T-helper 17 cell (primary cell): Measurements from ENCODE around the gene SLC6A3. TPM values are rescaled to one million over a fixed set of nuclear protein-coding genes. Genes with fewer than 3 reads are reported as not detected.
"Not testable (repeated sequence)": the region's sequence is repeated elsewhere in the genome, so short reads cannot be mapped to it uniquely, and the experiment has no call there.

Experiments used
- ATAC-seq: fragments of 150-1000 bp; cut with Tn5 transposase; 2 replicates; pipeline ENCODE4 v1.10.0; 2021; ENCODE audit warnings: mild to moderate bottlenecking, moderate library complexity
- DNase-seq, 3 donors: peaks; one replicate each; pipeline versions ENCODE4 v3.0.0 to v3.0.0-alpha.2; 2020 to 2021
- H3K9me3 ChIP-seq: one replicate; pipeline ENCODE4 v1.7.0; 2013; ENCODE audit warnings: low read length, mild to moderate bottlenecking; ENCODE audit not compliant: control insufficient read depth, poor library complexity, severe bottlenecking
- H3K27ac Mint-ChIP-seq: one replicate; pipeline ENCODE4 v1.8.0; 2022; ENCODE audit warnings: mild to moderate bottlenecking, moderate library complexity, mixed read lengths
- H3K27me3 Mint-ChIP-seq: one replicate; pipeline ENCODE4 v1.8.0; 2022; ENCODE audit warnings: mixed read lengths
- H3K36me3 Mint-ChIP-seq: one replicate; pipeline ENCODE4 v1.8.0; 2022; ENCODE audit warnings: low read depth, mixed read lengths
- H3K4me1 Mint-ChIP-seq: one replicate; pipeline ENCODE4 v1.8.0; 2022; ENCODE audit warnings: mild to moderate bottlenecking, mixed read lengths
- H3K4me3 Mint-ChIP-seq: one replicate; pipeline ENCODE4 v1.8.0; 2022; ENCODE audit warnings: mild to moderate bottlenecking, moderate library complexity, mixed read lengths
- total RNA-seq, 4 donors: library from RNA in 2 of 4; stranded (reverse) in 2 of 4; gene quantifications; one replicate each; pipeline ENCODE4 v1.2.3 and lab custom pipeline; 2022 to 2026

SLC6A3 gene
- total RNA-seq, 2 donors from 2014 or later, result not detected

DNA sequence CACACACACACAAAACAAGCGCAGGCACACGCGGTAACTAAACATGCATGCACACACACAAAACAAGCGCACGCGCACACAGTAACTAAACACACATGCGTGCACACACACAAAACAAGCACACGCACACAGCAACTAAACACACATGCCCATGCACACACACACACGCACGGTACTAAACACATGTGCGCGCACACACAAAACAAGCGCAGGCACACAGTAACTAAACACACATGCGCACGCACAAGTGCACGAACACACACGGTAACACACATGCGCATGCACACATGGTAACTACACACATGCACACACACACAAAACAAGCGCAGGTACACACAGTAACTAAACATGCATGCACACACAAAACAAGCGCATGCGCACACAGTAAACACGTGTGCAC is 19.9 kb upstream of the SLC6A3 start:
- DNase-seq (no peak), ATAC-seq (no peak)
- Mint-ChIP-seq H3K27me3 (no peaks in the 10 kb centered on the region), H3K4me3 (no peak overlapping the region), H3K27ac (no peak overlapping the region), H3K36me3 (peaks cover 2% of the 10 kb centered on the region), H3K4me1 (no peaks in the 10 kb centered on the region)
- no peaks in the 10 kb centered on the region for H3K9me3 ChIP-seq

DNA sequence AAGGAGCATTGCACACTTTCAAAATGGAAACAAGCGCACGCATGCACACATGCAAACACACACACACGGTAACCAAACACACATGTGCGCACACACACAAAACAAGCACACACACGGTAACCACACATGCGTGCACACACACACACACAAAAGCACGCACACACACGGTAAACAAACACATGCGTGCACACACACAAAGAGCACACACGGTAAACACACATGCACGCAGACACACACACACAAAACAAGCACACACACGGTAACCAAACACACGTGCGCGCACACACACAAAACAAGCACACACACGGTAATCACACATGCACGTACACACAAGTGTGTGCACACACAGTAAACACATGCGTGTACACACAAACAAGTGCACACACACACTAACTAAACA is 19.3 kb upstream of the SLC6A3 start:
- ATAC-seq (no peak), DNase-seq (no peak)
- Mint-ChIP-seq H3K27ac (no peak overlapping the region), H3K4me1 (no peaks in the 10 kb centered on the region), H3K36me3 (peaks cover 2% of the 10 kb centered on the region), H3K27me3 (no peaks in the 10 kb centered on the region), H3K4me3 (no peak overlapping the region)
- H3K9me3 ChIP-seq, result no peaks in the 10 kb centered on the region

- no peak for ATAC-seq
- H3K27ac Mint-ChIP-seq, result no peak overlapping the region
- peaks cover 2% of the 10 kb centered on the region for H3K36me3 Mint-ChIP-seq
- no peak for DNase-seq
- no peak overlapping the region for H3K4me3 Mint-ChIP-seq
- no peaks in the 10 kb centered on the region for H3K27me3 Mint-ChIP-seq
- H3K9me3 ChIP-seq, result no peaks in the 10 kb centered on the region
- H3K4me1 Mint-ChIP-seq, result no peaks in the 10 kb centered on the region
Measured at GRCh38 chr5:1464096-1464446, 18.8 kb upstream of the SLC6A3 start.

DNA sequence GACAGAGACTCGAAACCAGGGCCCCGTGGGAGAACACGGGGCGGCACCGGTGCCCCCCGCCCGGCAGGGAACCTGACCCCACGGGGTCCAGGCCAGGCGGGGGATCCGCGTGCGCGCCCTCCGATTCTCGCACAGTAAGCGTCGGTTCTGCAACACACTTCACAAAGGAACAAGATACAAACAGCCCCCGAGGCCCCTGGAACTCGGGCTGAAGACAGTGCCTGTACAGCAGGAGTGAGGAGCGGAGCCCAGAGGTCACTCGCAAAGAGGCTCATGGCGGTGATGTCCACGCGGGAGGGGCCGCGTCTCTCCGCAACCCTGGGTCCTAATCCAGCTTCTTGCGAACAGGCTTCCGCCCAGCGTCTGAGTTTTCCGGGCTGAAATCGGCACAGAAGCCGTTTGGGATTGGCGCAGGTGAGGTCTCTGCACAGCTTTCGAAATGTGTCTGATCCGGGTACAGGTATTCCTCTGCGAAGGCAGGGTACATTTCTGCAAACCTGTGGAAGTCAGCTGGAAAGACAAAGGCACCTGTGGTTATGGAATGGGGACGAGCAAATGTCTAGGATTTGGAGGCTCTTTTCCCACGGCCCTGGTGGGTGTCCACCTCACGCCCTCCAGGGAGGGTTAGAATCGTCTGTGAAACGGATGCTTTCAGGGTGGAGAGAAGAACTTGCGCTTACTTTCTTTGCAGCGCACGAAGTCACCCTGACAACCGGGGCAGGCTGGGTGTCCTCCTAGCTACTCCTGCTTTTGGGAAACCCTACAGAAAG is 18.3 kb upstream of the SLC6A3 start:
- no peak overlapping the region for H3K27ac Mint-ChIP-seq
- ATAC-seq, result no peak
- H3K27me3 Mint-ChIP-seq, result no peaks in the 10 kb centered on the region
- H3K36me3 Mint-ChIP-seq, result peaks cover 2% of the 10 kb centered on the region
- no peaks in the 10 kb centered on the region for H3K4me1 Mint-ChIP-seq
- DNase-seq, result no peak
- H3K4me3 Mint-ChIP-seq, result no peak overlapping the region
- H3K9me3 ChIP-seq, result no peaks in the 10 kb centered on the region

DNA sequence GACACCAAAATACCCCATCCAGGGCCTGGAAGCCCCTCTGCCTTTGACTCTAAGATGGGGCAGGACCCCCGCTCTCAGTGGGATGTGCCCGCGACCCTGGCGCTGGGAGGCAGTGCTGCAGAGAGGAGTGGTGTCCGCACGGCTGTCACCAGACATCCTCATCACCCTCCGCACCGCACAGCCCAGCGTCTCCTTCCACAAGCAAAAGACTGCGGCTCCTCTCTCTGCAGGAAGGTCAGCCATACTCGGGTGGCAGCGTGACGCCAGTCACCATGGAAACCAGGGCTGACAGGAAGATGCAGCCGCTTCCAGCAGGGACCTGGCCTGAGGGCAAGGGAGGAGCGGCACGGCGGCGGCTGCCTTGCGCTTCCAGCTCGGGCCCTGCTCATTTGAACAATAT is 17.1 kb upstream of the SLC6A3 start:
- ATAC-seq (no peak), DNase-seq (no peak)
- Mint-ChIP-seq H3K4me1 (no peaks in the 10 kb centered on the region), H3K27ac (no peak overlapping the region), H3K4me3 (no peak overlapping the region), H3K27me3 (no peaks in the 10 kb centered on the region), H3K36me3 (peaks cover 2% of the 10 kb centered on the region)
- no peaks in the 10 kb centered on the region for H3K9me3 ChIP-seq

- no peak for ATAC-seq
- Mint-ChIP-seq H3K4me1 (no peaks in the 10 kb centered on the region), H3K27me3 (no peaks in the 10 kb centered on the region), H3K27ac (no peak overlapping the region), H3K36me3 (peaks cover 2% of the 10 kb centered on the region), H3K4me3 (no peak overlapping the region)
- no peak for DNase-seq
- no peaks in the 10 kb centered on the region for H3K9me3 ChIP-seq
Measured at GRCh38 chr5:1461396-1461795, 16.2 kb upstream of the SLC6A3 start.

- Mint-ChIP-seq H3K4me1 (no peaks in the 10 kb centered on the region), H3K36me3 (no peaks in the 10 kb centered on the region), H3K27me3 (no peaks in the 10 kb centered on the region), H3K27ac (peak overlapping the region; percentile 14), H3K4me3 (no peak overlapping the region)
- H3K9me3 ChIP-seq, result no peaks in the 10 kb centered on the region
- ATAC-seq (no peak), DNase-seq (no peak)
Measured at GRCh38 chr5:1460054-1460682, 14.9 kb upstream of the SLC6A3 start.

GRCh38 chr5:1459435-1459834 is 14.2 kb upstream of the SLC6A3 start:
- not testable (repeated sequence) for H3K4me3 Mint-ChIP-seq, H3K9me3 ChIP-seq, DNase-seq, H3K27ac Mint-ChIP-seq, ATAC-seq, H3K27me3 Mint-ChIP-seq, H3K36me3 Mint-ChIP-seq, H3K4me1 Mint-ChIP-seq

DNA sequence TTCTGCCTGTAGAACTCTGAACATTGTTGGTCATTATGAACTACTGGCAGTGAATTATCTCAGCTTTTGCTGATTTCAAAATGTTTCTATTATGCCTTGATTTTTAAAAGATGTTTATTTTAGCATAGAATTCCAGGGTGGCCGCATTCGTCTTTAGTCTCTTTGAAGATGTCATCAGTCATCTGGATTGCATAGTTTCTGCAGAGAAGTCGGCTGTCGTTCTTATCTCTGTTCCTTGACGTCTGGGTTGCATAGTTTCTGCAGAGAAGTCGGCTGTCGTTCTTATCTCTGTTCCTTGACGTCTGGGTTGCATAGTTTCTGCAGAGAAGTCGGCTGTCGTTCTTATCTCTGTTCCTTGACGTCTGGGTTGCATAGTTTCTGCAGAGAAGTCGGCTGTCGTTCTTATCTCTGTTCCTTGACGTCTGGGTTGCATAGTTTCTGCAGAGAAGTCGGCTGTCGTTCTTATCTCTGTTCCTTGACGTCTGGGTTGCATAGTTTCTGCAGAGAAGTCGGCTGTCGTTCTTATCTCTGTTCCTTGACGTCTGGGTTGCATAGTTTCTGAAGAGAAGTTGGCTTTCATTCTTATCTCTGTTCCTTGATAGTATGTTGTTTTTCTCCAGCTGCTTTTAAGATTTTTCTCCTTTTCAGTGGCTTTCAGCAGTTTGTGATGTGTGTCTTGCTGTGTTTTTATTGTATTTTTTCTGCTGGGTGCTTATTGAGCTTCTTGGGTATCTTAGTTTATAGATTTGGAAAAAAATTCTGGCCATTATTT is 11.1 kb upstream of the SLC6A3 start:
- H3K9me3 ChIP-seq, DNase-seq, H3K27me3 Mint-ChIP-seq, H3K4me1 Mint-ChIP-seq, H3K27ac Mint-ChIP-seq, H3K4me3 Mint-ChIP-seq, H3K36me3 Mint-ChIP-seq, ATAC-seq: not testable (repeated sequence)

GRCh38 chr5:1453613-1454012 is 8.4 kb upstream of the SLC6A3 start:
- no peak for DNase-seq
- H3K9me3 ChIP-seq, result peaks cover 2% of the 10 kb centered on the region
- no peak for ATAC-seq
- H3K27ac Mint-ChIP-seq, result no peak overlapping the region
- H3K27me3 Mint-ChIP-seq, result peaks cover 17% of the 10 kb centered on the region
- no peak overlapping the region for H3K4me3 Mint-ChIP-seq
- H3K4me1 Mint-ChIP-seq, result no peaks in the 10 kb centered on the region
- H3K36me3 Mint-ChIP-seq, result no peaks in the 10 kb centered on the region

GRCh38 chr5:1449081-1449630 is 3.9 kb upstream of the SLC6A3 start:
- H3K36me3 Mint-ChIP-seq, result no peaks in the 10 kb centered on the region

GRCh38 chr5:1448511-1449011 is 3.3 kb upstream of the SLC6A3 start:
- H3K9me3 ChIP-seq, result no peaks in the 10 kb centered on the region
- no peak for ATAC-seq

More at GRCh38 chr5:1449081-1449630, 3.9 kb upstream of the SLC6A3 start:
- ATAC-seq (no peak), DNase-seq (no peak)
- Mint-ChIP-seq H3K27me3 (peaks cover 43% of the 10 kb centered on the region), H3K27ac (no peak overlapping the region), H3K4me1 (peaks cover 5% of the 10 kb centered on the region), H3K4me3 (no peak overlapping the region)
- peaks cover 2% of the 10 kb centered on the region for H3K9me3 ChIP-seq

DNA sequence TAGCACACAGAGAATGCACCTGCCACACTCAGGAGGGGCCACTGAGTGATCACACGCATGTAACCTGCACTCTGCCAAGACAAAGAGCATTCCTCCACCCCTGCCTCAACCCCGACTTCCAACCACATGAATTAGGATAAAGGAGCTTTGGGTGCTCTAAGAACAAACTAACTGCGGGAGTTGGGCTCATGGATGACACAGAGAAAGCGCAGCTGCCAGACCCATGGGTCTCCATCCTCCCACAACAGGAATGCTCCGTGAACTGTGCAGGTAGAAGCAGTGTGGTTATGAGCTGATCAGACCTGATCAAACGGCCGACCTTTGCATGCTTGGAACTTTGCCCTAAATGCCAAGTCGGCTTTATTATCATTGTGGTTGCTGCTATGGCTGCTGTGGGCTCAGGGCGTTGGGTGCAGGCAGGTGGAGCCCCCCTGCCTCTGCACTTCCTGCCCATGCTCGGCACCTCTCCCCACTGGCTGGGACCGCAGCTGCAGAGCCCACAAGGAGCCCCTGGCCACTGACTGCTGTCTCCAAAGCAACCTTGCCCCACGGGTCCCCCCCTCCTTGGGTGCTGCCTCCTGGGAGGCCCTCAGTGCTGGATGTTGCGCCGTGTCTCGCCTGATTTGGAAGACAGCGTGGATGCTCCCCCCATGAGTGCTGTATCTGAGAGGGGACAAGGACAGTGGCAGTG is 2.6 kb upstream of the SLC6A3 start:
- H3K9me3 ChIP-seq, result no peaks in the 10 kb centered on the region
- H3K4me1 Mint-ChIP-seq, result peaks cover 6% of the 10 kb centered on the region
- ATAC-seq (no peak), DNase-seq (no peak)
- no peak overlapping the region for H3K27ac Mint-ChIP-seq
- peaks cover 56% of the 10 kb centered on the region for H3K27me3 Mint-ChIP-seq
- H3K4me3 Mint-ChIP-seq, result peak overlapping the region; percentile 64
- H3K36me3 Mint-ChIP-seq, result no peaks in the 10 kb centered on the region

More at GRCh38 chr5:1448511-1449011, 3.3 kb upstream of the SLC6A3 start:
- Mint-ChIP-seq H3K27me3 (peaks cover 49% of the 10 kb centered on the region), H3K27ac (no peak overlapping the region), H3K36me3 (no peaks in the 10 kb centered on the region), H3K4me1 (peaks cover 6% of the 10 kb centered on the region), H3K4me3 (no peak overlapping the region)
- no peak for DNase-seq
